ENCODE results near the gene STK38. TPM values are rescaled to one million over a fixed set of nuclear protein-coding genes. Genes with fewer than 3 reads are reported as not detected.
A peak's percentile ranks its signal among the peaks of the same experiment; 100 is the strongest.
"Not testable (repeated sequence)": the region's sequence is repeated elsewhere in the genome, so short reads cannot be mapped to it uniquely, and the experiment has no call there.

Gene STK38
- total RNA-seq, 4 donors from 2014 or later: 32.0 to 44.3 (median 40.3) TPM

- Histone ChIP-seq H3K27ac (replicated peaks in 1 of 4) (peak overlapping the region; percentile 73 to 88 (median 84)), H3K9me3 (no peaks in the 10 kb centered on the region), H3K36me3 (no peaks in the 10 kb centered on the region), H3K27me3 (no peaks in the 10 kb centered on the region), H3K4me3 (no peak overlapping the region), H3K4me1 (peaks cover 12 to 44% (median 41%) of the 10 kb centered on the region in 4 donors)
- intact Hi-C loops (cut with DNase I): no loop called here
- WGBS: 85% methylated on average over 7 of the region's 7 CpGs
- no peak for DNase-seq (ENCODE audit: extremely low spot score)
- no peak for TF ChIP-seq CTCF (IDR thresholded peaks at IDR 0.05)
- TF ChIP-seq POLR2AphosphoS5 (IDR thresholded peaks at IDR 0.05): no peak
- no peak for TF ChIP-seq EP300 (IDR thresholded peaks at IDR 0.05)
- no peak for TF ChIP-seq POLR2A (IDR thresholded peaks at IDR 0.05; ENCODE audit: low read depth)
Measured at GRCh38 chr6:36576578-36576977, 29.3 kb upstream of the STK38 start.

GRCh38 chr6:36574679-36575078 is 27.4 kb upstream of the STK38 start:
- H3K36me3 ChIP-seq: no peaks in the 10 kb centered on the region
- TF ChIP-seq POLR2AphosphoS5 (IDR thresholded peaks at IDR 0.05): no peak
- no peak for TF ChIP-seq EP300 (IDR thresholded peaks at IDR 0.05)
- TF ChIP-seq POLR2A (IDR thresholded peaks at IDR 0.05; ENCODE audit: low read depth): no peak
- TF ChIP-seq CTCF (IDR thresholded peaks at IDR 0.05): no peak
- DNase-seq (ENCODE audit: extremely low spot score): no peak
- peaks cover 6 to 34% (median 31%) of the 10 kb centered on the region in 4 donors for H3K4me1 ChIP-seq
- no peaks in the 10 kb centered on the region for H3K27me3 ChIP-seq
- H3K9me3 ChIP-seq: no peaks in the 10 kb centered on the region
- H3K4me3 ChIP-seq: no peak overlapping the region
- H3K27ac ChIP-seq (replicated peaks in 1 of 4): no peak overlapping the region
- intact Hi-C loops (cut with DNase I): no loop called here

- H3K9me3 ChIP-seq; H3K27ac ChIP-seq (replicated peaks in 1 of 4); intact Hi-C loops (cut with DNase I); DNase-seq (ENCODE audit: extremely low spot score); H3K4me3 ChIP-seq; H3K36me3 ChIP-seq; H3K27me3 ChIP-seq: not testable (repeated sequence)
- H3K4me1 ChIP-seq: peaks cover 0 to 13% (median 11%) of the 10 kb centered on the region in 4 donors
- 95% methylated on average over 12 of the region's 12 CpGs for WGBS
Measured at GRCh38 chr6:36572353-36573311, 25.4 kb upstream of the STK38 start.

- no peak for DNase-seq (ENCODE audit: extremely low spot score)
- Histone ChIP-seq H3K4me1 (peaks cover 0 to under 1% (median 0%) of the 10 kb centered on the region in 4 donors), H3K27me3 (no peaks in the 10 kb centered on the region), H3K36me3 (no peaks in the 10 kb centered on the region), H3K9me3 (no peaks in the 10 kb centered on the region), H3K27ac (replicated peaks in 1 of 4) (no peak overlapping the region), H3K4me3 (no peak overlapping the region)
- WGBS: 91% methylated on average over 4 of the region's 4 CpGs
- intact Hi-C loops (cut with DNase I): no loop called here
- TF ChIP-seq EP300 (IDR thresholded peaks at IDR 0.05) (no peak), POLR2A (IDR thresholded peaks at IDR 0.05; ENCODE audit: low read depth) (no peak), CTCF (IDR thresholded peaks at IDR 0.05) (no peak), POLR2AphosphoS5 (IDR thresholded peaks at IDR 0.05) (no peak)
Measured at GRCh38 chr6:36571122-36572043, 24.1 kb upstream of the STK38 start.

- TF ChIP-seq EP300 (IDR thresholded peaks at IDR 0.05) (no peak), POLR2AphosphoS5 (IDR thresholded peaks at IDR 0.05) (no peak), POLR2A (IDR thresholded peaks at IDR 0.05; ENCODE audit: low read depth) (no peak), CTCF (IDR thresholded peaks at IDR 0.05) (no peak)
- no peaks in the 10 kb centered on the region for H3K4me1 ChIP-seq
- 85% methylated on average over 2 of the region's 2 CpGs for WGBS
- intact Hi-C loops (cut with DNase I): no loop called here
- H3K4me3 ChIP-seq: no peak overlapping the region
- no peaks in the 10 kb centered on the region for H3K9me3 ChIP-seq
- H3K27me3 ChIP-seq: no peaks in the 10 kb centered on the region
- no peak for DNase-seq (ENCODE audit: extremely low spot score)
- no peak overlapping the region for H3K27ac ChIP-seq (replicated peaks in 1 of 4)
- no peaks in the 10 kb centered on the region for H3K36me3 ChIP-seq
Measured at GRCh38 chr6:36570264-36570663, 23.0 kb upstream of the STK38 start.

Measured in esophagus muscularis mucosa (tissue), 4 donors.